GM18511 (cell line): Measurements from ENCODE around the gene SLC4A1.

Source experiments
- ATAC-seq: cut with Tn5 transposase; IDR thresholded peaks from one replicate; pipeline ENCODE4 v1.9.1; 2021; ENCODE audit warnings: mild to moderate bottlenecking, moderate library complexity; ENCODE audit not compliant: unreplicated experiment

The SLC4A1 gene

DNA sequence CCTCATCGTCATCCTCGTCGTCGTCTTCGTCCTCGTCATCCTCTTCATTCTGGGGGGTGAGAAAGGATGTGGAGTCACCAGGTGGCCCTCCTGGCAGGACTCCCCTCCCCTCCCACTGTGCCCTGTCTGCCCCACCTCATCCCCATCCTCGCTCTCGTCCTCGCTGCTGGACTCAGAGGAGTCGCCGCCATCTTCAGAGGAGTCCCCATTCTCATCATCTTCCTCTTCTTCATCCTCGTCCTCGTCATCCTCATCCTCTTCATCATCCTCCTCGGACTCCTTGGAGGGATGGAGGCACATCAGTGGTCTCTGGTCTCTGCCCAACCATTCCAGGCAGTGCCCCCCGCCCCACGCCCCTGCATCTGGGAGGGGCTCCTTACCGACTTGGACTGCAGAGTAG lies 60.6 kb downstream of the SLC4A1 start:
- no peak for ATAC-seq

DNA sequence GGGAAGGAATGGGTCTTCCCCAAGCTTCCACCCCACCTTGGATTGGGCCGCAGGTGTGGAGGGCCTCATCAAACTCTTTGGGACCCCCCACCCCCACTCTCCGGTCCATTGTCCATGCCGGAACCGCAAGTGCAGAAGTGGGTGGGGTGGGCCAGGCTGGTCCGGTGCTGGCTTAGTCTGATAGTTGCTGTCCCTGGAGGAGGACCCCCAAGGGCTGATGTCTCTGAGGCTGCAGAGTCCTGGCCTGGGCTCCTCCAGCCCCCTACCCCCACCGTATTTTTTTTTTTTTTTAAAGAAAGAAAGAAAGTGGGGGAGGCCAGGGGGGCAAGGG lies 61.1 kb downstream of the SLC4A1 start:
- no peak for ATAC-seq

GRCh38 chr17:44205962-44206824 lies 61.7 kb downstream of the SLC4A1 start:
- no peak for ATAC-seq

DNA sequence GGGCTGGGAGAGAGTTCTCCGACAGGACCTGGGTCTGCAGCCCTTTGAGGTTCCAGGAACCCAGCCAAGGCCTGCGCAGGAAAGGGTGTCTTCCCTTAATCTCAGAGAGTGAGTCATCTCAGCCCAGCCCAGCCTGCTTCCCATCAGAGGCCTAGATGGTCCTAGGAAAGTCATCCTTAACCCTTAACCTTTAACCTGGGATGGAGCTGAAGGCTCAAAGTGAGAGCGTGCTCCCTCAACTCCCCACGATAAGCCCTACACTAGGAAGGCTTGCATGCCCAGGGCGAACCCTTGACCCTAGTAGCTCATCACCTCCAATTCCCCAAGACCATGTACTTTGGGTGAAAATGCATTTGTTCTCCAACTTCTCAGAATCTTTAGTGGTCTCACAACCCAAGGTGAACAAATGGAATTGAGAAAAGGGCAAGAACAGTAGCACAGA lies 63.5 kb downstream of the SLC4A1 start:
- ATAC-seq: no peak

- no peak for ATAC-seq
These were observed 64.0 kb downstream of the SLC4A1 start for GRCh38 chr17:44203731-44204440.

DNA sequence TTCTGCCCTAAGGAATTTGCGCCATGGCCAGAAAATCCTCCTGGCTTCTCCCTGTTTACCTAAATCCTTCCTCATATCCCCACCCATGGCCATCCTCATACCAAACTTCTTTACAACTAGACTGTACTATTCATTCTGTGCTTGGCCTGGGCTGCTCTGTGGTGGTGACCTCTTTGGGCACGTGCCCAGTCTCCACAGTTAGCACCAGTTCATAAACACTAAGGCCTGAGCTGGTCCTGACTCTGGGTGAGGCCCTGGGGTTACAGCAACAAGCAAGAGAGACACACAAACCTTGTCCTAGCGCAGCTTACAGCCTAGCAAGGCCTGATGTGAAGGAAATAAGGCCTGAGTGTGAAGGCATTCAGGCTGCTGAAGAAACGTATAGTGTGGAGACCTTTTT lies 65.2 kb downstream of the SLC4A1 start:
- no peak for ATAC-seq

GRCh38 chr17:44200478-44201155 lies 67.3 kb downstream of the SLC4A1 start:
- no peak for ATAC-seq

DNA sequence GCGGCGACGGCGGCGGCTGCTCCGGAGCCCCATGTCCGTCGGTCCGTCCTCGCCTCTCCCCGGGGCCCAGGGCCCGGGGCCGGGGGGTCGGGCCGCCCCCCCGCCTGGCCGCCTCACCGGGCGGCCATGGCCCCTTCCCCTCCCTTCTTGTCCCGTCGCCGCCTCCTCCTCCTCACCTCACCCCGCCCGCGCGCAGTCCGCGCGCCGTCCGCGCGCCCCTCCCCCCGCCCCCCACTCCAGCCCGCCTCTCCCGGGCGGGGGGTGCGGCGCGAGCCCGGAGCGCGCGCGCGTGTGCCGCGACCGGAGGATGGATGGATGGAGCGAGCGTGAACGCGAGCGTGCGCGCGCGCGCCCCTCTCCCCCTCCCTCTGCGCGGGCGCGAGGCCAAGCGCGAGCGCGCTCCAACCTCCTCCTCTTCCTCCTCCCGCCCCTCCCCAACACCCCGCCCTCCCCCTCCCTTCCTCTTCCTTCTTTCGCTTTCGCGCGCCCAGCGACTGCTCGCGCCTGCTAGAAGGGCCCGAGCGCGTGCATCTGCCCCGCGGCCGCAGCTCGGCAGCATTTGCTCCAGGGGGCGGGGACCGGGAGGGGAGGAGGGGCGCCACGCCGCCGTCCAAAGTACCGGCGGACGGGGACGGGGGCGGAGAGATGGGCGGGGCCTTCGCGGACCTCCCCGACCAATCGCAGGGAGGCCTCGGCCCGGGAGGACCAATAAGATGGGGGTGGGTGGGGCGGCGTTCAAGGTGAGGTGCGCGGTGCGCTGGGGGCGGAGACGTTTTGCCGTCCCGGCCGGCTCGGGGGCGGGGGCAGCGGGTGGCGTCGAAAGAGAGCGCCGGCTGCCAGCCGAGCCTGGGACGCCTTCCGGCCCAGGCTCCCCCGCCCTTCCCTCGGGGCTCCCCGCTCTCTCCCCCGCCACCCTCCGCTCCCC lies 68.1 kb downstream of the SLC4A1 start, which contains the start of gene ATXN7L3:
ATXN7L3 (minus strand) TSS at position 332 of the 925 bp plus-strand sequence. CDS start 1,814 bp downstream, outside the sequence.
- peak; percentile 70 for ATAC-seq

- peak; percentile 30 for ATAC-seq
These were observed 69.0 kb downstream of the SLC4A1 start for GRCh38 chr17:44198721-44199552.
